ENCODE results near the gene UTS2. TPM values are rescaled to one million over a fixed set of nuclear protein-coding genes. Genes with fewer than 3 reads are reported as not detected.
A peak's percentile ranks its signal among the peaks of the same experiment; 100 is the strongest.

Gene UTS2
- total RNA-seq, 1 experiment from 2014 or later, result not detected

- in situ Hi-C loops (cut with HindIII; ENCODE audit: low pct_unique_long_range_greater_than_20kb, low sequenced_read_pairs), result no loop called here
- DNase-seq (ENCODE audit: low read depth, low spot score), result no peak
Measured at GRCh38 chr1:7838714-7839113, 14.2 kb downstream of the UTS2 start.

GRCh38 chr1:7833035-7833434, 19.8 kb downstream of the UTS2 start:
- in situ Hi-C loops (cut with HindIII; ENCODE audit: low pct_unique_long_range_greater_than_20kb, low sequenced_read_pairs), result no loop called here
- no peak for DNase-seq (ENCODE audit: low read depth, low spot score)

GRCh38 chr1:7831458-7831857, 21.4 kb downstream of the UTS2 start:
- in situ Hi-C loops (cut with HindIII; ENCODE audit: low pct_unique_long_range_greater_than_20kb, low sequenced_read_pairs), result no loop called here
- DNase-seq (ENCODE audit: low read depth, low spot score), result no peak

- in situ Hi-C loops (cut with HindIII; ENCODE audit: low pct_unique_long_range_greater_than_20kb, low sequenced_read_pairs), result no loop called here
- no peak for DNase-seq (ENCODE audit: low read depth, low spot score)
Measured at GRCh38 chr1:7827126-7827955, 25.5 kb downstream of the UTS2 start.

GRCh38 chr1:7826363-7826762, 26.5 kb downstream of the UTS2 start:
- no peak for DNase-seq (ENCODE audit: low read depth, low spot score)
- in situ Hi-C loops (cut with HindIII; ENCODE audit: low pct_unique_long_range_greater_than_20kb, low sequenced_read_pairs), result no loop called here

GRCh38 chr1:7824701-7825100, 28.2 kb downstream of the UTS2 start:
- in situ Hi-C loops (cut with HindIII; ENCODE audit: low pct_unique_long_range_greater_than_20kb, low sequenced_read_pairs), result no loop called here
- no peak for DNase-seq (ENCODE audit: low read depth, low spot score)

- in situ Hi-C loops (cut with HindIII; ENCODE audit: low pct_unique_long_range_greater_than_20kb, low sequenced_read_pairs), result no loop called here
- DNase-seq (ENCODE audit: low read depth, low spot score), result no peak
Measured at GRCh38 chr1:7821282-7821681, 31.6 kb downstream of the UTS2 start.

GRCh38 chr1:7813677-7814373, 39.0 kb downstream of the UTS2 start:
- no peak for DNase-seq (ENCODE audit: low read depth, low spot score)
- in situ Hi-C loops (cut with HindIII; ENCODE audit: low pct_unique_long_range_greater_than_20kb, low sequenced_read_pairs), result no loop called here

- DNase-seq (ENCODE audit: low read depth, low spot score), result peak; percentile 37
- in situ Hi-C loops (cut with HindIII; ENCODE audit: low pct_unique_long_range_greater_than_20kb, low sequenced_read_pairs), result no loop called here
Measured at GRCh38 chr1:7811476-7811875, 41.4 kb downstream of the UTS2 start.

- in situ Hi-C loops (cut with HindIII; ENCODE audit: low pct_unique_long_range_greater_than_20kb, low sequenced_read_pairs), result no loop called here
- no peak for DNase-seq (ENCODE audit: low read depth, low spot score)
Measured at GRCh38 chr1:7810395-7810794, 42.5 kb downstream of the UTS2 start.

- DNase-seq (ENCODE audit: low read depth, low spot score), result no peak
- in situ Hi-C loops (cut with HindIII; ENCODE audit: low pct_unique_long_range_greater_than_20kb, low sequenced_read_pairs), result no loop called here
Measured at GRCh38 chr1:7809742-7810141, 43.1 kb downstream of the UTS2 start.

- peak; percentile 43 for DNase-seq (ENCODE audit: low read depth, low spot score)
- in situ Hi-C loops (cut with HindIII; ENCODE audit: low pct_unique_long_range_greater_than_20kb, low sequenced_read_pairs), result no loop called here
Measured at GRCh38 chr1:7808253-7808844, 44.5 kb downstream of the UTS2 start.

- in situ Hi-C loops (cut with HindIII; ENCODE audit: low pct_unique_long_range_greater_than_20kb, low sequenced_read_pairs), result no loop called here
- DNase-seq (ENCODE audit: low read depth, low spot score), result no peak
Measured at GRCh38 chr1:7805460-7805859, 47.4 kb downstream of the UTS2 start.

Other genes with a start within 250 kb of the UTS2 start
- 102 and 104 TPM in 2 replicates for gene VAMP3, start 81.8 kb downstream of the UTS2 start, total RNA-seq (2014; rRNA removed; shearing (Covaris generic))
- gene PER3, start 68.8 kb downstream of the UTS2 start, total RNA-seq (2014; rRNA removed; shearing (Covaris generic)), result 8.8 and 9.4 TPM in 2 replicates
- gene TNFRSF9, start 87.8 kb upstream of the UTS2 start, total RNA-seq (2014; rRNA removed; shearing (Covaris generic)), result not detected in 2 replicates
- 264 and 305 TPM in 2 replicates for gene PARK7, start 108.6 kb upstream of the UTS2 start, total RNA-seq (2014; rRNA removed; shearing (Covaris generic))
- gene ERRFI1, start 173.2 kb upstream of the UTS2 start, total RNA-seq (2014; rRNA removed; shearing (Covaris generic)), result 8.6 and 9.2 TPM in 2 replicates